MV-4-11 (cell line): Measurements from ENCODE around the gene CNTNAP2.

Experiments
- DNase-seq: peaks from one replicate; lab custom pipeline; 2025; lab: John Stamatoyannopoulos, UW

The CNTNAP2 gene

DNA sequence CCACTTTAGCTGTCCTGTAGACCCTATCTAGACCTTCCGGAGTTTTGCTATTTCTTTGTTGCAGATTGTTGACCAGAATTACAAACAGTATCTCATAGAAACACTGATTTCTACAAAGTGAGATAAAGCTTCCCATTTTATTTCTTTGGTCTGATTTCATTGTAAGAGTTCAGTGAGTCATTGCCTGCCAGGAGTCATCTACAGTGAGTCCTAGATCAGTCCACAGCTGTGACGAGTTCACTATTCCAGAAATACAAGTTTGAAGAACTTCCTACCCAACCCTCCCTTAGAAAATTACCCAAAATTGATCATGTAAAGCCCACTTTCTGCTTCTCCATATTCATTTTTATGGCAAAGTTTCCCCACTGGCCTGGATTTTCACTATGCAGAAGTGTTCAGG is 905.5 kb downstream of the CNTNAP2 start:
- DNase-seq: no peak

GRCh38 chr7:147023440-147023839 is 906.8 kb downstream of the CNTNAP2 start:
- no peak for DNase-seq

- DNase-seq: no peak
Measured at GRCh38 chr7:147029953-147030352, 913.4 kb downstream of the CNTNAP2 start.

DNA sequence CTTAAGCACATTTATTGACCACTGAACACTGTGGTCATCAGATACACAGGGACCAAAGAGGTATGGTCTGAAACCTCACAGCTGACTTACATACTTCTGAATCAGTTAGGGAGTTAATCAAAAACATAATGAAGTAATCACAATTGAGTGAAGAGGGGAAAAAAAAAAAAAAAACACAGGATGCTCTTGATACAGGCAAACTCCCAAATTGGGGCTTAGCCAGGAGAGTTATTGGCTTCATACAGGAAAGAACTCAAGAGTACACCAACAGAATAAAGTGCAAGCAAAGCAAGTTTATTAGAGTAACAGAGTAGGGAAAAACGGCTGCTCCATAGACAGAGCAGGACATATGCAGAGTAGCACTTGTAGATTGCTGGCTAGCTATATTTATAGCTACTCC is 917.0 kb downstream of the CNTNAP2 start:
- no peak for DNase-seq

GRCh38 chr7:147041438-147041837 is 924.8 kb downstream of the CNTNAP2 start:
- no peak for DNase-seq

DNA sequence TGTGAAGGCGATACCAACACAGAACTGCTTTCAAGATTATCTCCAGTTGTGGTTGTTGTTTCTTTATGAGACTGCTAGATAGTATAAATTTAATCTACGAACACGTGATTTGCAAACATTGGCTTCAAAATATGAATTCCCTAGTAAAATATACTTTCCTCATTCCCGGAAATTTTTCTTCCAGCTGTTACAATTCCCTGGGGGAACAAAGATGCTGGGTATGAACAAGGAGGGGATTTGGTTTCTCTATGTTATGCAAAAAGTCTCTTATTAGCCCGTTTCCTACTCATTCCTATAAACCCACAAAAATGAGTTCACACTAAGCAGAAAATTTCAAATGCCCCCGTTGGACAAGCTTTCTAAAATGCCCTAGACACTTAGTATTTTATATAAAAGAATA is 928.3 kb downstream of the CNTNAP2 start:
- DNase-seq: no peak

- no peak for DNase-seq
Measured at GRCh38 chr7:147047696-147048095, 931.1 kb downstream of the CNTNAP2 start.

GRCh38 chr7:147048864-147049263 is 932.3 kb downstream of the CNTNAP2 start:
- DNase-seq: no peak

GRCh38 chr7:147052818-147053217 is 936.2 kb downstream of the CNTNAP2 start:
- DNase-seq: no peak

DNA sequence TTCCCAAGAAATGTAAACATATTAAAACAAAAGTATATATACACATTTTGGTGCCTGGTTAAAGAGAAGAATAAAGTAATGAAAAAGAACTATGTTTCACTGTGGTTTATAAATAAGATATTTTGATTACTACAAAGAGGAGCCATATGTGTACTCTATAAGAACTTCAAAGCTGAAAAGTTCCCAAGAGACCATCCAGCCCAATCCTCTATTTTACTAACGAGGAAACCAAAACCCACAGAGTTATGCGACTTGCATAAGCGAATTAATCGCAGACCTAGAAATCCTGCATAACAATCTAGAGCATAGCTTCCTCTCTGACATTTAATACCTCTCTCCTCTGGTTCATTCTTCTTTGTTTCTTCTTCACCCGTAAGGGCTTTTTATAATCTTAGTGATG is 937.1 kb downstream of the CNTNAP2 start:
- DNase-seq: no peak

DNA sequence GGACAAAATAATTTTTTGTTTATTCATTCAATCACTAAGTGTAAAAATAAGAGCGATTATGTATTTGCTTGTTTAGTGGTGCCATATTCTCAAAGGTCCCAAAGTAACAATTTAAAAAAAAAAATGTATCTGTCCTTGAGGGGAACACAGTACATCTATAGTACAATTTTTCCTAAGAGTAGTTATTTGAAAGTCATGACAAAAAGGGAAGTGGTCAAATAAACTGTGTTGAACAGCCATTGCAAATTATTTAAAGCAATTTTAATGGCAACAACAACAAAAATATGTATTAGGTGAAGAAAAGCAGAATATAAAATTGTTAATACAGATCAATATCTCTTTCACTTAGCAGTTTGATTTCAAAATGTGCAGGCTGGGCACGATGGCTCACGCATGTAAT is 943.5 kb downstream of the CNTNAP2 start:
- DNase-seq: no peak

GRCh38 chr7:147062897-147063296 is 946.3 kb downstream of the CNTNAP2 start:
- DNase-seq: peak; percentile 66

- no peak for DNase-seq
Measured at GRCh38 chr7:147068842-147069241, 952.2 kb downstream of the CNTNAP2 start.

DNA sequence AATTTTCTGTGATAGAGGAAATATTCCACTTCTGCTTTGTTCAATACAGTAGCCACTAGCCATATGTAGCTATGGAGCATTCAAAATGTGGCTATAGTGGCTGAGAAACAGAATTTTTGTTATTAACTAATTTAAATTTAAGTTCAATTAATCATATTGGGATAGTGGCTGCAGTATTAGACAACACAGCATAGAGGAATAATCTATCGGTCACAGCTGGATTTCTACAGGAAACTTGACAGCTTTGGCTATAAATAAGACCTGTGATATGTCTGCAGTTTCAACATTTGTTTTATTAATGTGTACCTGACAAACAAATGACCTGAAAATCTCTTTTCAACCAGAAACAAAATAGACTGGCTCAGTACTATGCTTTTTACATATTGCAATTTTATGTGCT is 953.2 kb downstream of the CNTNAP2 start:
- DNase-seq: no peak

DNA sequence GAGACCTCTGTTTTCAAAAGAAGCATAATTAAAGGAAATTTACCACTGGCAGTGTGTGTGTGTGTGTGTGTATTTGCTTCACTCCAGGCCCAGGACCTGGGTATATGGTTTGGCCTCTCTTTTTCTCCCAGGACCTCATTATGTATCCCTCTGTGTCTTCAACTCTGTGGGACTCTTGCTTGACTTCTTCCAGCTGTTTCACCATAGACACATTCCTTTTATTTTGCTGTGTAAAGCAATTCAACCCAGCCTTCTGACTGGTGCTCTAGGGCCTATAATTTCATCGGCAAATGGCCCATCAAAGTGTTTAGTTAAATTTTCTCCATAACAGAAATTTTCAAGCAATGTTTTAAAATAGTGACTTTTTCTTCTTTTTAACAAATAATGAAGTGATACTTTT is 954.3 kb downstream of the CNTNAP2 start:
- DNase-seq: no peak

- no peak for DNase-seq
Measured at GRCh38 chr7:147071536-147071935, 954.9 kb downstream of the CNTNAP2 start.

GRCh38 chr7:147078312-147078711 is 961.7 kb downstream of the CNTNAP2 start:
- no peak for DNase-seq

GRCh38 chr7:147079083-147079482 is 962.5 kb downstream of the CNTNAP2 start:
- no peak for DNase-seq

DNA sequence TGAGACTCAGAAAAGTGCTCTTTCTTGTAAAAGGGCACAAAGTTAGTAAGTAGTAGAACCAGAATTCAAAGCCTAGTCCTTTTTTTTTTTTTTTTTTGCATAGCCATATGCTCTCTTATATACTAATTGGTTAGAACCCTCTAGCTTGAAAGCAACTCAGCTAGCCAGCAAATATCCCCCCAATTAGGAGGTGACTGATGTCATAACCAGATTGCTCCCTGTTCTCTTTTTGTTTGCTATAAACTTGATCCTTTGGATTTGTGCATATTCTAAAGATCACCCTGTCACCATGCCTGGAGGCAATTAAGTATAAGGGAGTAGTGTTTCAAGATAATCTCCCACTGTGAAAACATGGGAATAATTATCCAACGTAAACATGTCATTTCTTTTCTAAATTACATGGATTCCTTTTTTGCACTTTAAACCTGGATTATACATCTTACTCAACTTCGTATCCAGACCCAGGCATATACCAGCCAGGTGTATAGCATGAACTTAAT is 963.4 kb downstream of the CNTNAP2 start:
- DNase-seq: no peak

DNA sequence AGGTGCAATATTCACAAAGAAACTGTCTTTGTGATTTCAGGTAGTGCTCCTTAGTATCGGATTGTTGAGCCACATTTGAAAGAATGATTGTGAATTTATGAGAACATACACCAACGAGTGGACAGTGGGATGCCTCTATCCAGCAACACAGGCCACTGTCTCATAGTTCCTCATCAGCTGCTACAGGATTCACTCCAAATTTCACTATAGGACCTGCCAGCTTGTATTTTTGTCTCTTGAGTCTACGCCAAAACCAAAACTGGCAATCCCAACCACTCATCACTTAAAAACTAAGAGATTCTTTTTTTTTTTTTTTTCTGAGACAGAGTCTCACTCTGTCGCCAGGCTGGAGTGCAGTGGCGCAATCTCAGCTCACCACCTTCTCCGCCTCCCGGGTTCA is 964.5 kb downstream of the CNTNAP2 start:
- no peak for DNase-seq

- no peak for DNase-seq
Measured at GRCh38 chr7:147089051-147089461, 972.5 kb downstream of the CNTNAP2 start.

- no peak for DNase-seq
Measured at GRCh38 chr7:147089608-147090007, 973.0 kb downstream of the CNTNAP2 start.

- no peak for DNase-seq
Measured at GRCh38 chr7:147096629-147097028, 980.0 kb downstream of the CNTNAP2 start.

GRCh38 chr7:147103224-147103623 is 986.6 kb downstream of the CNTNAP2 start:
- no peak for DNase-seq

- DNase-seq: no peak
Measured at GRCh38 chr7:147106746-147107145, 990.1 kb downstream of the CNTNAP2 start.
